Measurements from ENCODE around the gene SOX30.

- no peak for TF ChIP-seq ZNF274 (CRISPR knock-in tag; IDR thresholded peaks at IDR 0.05)
- no peak for TF ChIP-seq ZNF563 (CRISPR knock-in tag; IDR thresholded peaks at IDR 0.05)
- no peak for TF ChIP-seq MED1 (CRISPR knock-in tag; IDR thresholded peaks at IDR 0.05)
- no peak for TF ChIP-seq ZIK1 (CRISPR knock-in tag; IDR thresholded peaks at IDR 0.05; ENCODE audit: borderline replicate concordance, low read depth)
- TF ChIP-seq, protein P1, sequence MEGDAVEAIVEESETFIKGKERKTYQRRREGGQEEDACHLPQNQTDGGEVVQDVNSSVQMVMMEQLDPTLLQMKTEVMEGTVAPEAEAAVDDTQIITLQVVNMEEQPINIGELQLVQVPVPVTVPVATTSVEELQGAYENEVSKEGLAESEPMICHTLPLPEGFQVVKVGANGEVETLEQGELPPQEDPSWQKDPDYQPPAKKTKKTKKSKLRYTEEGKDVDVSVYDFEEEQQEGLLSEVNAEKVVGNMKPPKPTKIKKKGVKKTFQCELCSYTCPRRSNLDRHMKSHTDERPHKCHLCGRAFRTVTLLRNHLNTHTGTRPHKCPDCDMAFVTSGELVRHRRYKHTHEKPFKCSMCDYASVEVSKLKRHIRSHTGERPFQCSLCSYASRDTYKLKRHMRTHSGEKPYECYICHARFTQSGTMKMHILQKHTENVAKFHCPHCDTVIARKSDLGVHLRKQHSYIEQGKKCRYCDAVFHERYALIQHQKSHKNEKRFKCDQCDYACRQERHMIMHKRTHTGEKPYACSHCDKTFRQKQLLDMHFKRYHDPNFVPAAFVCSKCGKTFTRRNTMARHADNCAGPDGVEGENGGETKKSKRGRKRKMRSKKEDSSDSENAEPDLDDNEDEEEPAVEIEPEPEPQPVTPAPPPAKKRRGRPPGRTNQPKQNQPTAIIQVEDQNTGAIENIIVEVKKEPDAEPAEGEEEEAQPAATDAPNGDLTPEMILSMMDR (CRISPR knock-in tag; IDR thresholded peaks at IDR 0.05): no peak
- TF ChIP-seq TCF7 (IDR thresholded peaks at IDR 0.05; ENCODE audit: low read depth): no peak
- TF ChIP-seq, protein P2, sequence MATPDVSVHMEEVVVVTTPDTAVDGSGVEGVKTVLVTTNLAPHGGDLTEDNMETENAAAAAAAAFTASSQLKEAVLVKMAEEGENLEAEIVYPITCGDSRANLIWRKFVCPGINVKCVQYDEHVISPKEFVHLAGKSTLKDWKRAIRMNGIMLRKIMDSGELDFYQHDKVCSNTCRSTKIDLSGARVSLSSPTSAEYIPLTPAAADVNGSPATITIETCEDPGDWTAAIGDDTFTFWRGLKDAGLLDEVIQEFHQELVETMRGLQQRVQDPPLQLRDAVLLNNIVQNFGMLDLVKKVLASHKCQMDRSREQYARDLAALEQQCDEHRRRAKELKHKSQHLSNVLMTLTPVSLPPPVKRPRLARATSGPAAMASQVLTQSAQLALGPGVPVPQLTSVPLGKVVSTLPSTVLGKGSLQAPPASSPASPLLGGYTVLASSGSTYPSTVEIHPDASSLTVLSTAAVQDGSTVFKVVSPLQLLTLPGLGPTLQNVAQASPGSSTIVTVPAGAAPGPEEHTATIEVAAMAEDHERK (CRISPR knock-in tag; IDR thresholded peaks at IDR 0.05; ENCODE audit: low read depth): no peak
- TF ChIP-seq SUZ12 (IDR thresholded peaks at IDR 0.05; ENCODE audit: low read depth, low read length): no peak
- TF ChIP-seq ZNF773 (CRISPR knock-in tag; IDR thresholded peaks at IDR 0.05; ENCODE audit: borderline replicate concordance): no peak
- no peak for TF ChIP-seq SMARCC2 (IDR thresholded peaks at IDR 0.05)
- TF ChIP-seq MAZ (IDR thresholded peaks at IDR 0.05; ENCODE audit: borderline replicate concordance, low read depth, low read length): no peak
- no peak for TF ChIP-seq MAZ (CRISPR knock-in tag; IDR thresholded peaks at IDR 0.05; ENCODE audit: low read depth)
Observed at GRCh38 chr5:157690690-157691433, 38.6 kb upstream of the SOX30 start.

Measured in HepG2 (cell line).